GM12891 (cell line): ENCODE results near the gene HOXA11.

Source experiments
- PAX5 ChIP-seq: IDR thresholded peaks from 2 replicates; pipeline ENCODE4 v1.6.1; 2011; ENCODE audit warnings: low read length, moderate library complexity, mild to moderate bottlenecking; ENCODE audit not compliant: insufficient read depth, severe bottlenecking
- POLR2A ChIP-seq: IDR thresholded peaks from 2 replicates; pipeline ENCODE4 v1.6.1; 2011; ENCODE audit warnings: low read depth, low read length, control low read depth
- POLR2AphosphoS5 ChIP-seq: IDR thresholded peaks from 2 replicates; pipeline ENCODE4 v1.6.1; 2011; ENCODE audit warnings: low read depth, low read length, control low read depth
- POU2F2 ChIP-seq: IDR thresholded peaks from 2 replicates; pipeline ENCODE4 v1.6.1; 2011; ENCODE audit warnings: low read depth, mild to moderate bottlenecking, control low read depth, low read length, moderate library complexity
- SPI1 ChIP-seq: IDR thresholded peaks from 2 replicates; pipeline ENCODE4 v1.6.1; 2011; ENCODE audit warnings: low read depth, low read length, control low read depth
- TAF1 ChIP-seq: IDR thresholded peaks from 2 replicates; pipeline ENCODE4 v1.6.1; 2011; ENCODE audit warnings: low read depth, low read length, control low read depth

DNA sequence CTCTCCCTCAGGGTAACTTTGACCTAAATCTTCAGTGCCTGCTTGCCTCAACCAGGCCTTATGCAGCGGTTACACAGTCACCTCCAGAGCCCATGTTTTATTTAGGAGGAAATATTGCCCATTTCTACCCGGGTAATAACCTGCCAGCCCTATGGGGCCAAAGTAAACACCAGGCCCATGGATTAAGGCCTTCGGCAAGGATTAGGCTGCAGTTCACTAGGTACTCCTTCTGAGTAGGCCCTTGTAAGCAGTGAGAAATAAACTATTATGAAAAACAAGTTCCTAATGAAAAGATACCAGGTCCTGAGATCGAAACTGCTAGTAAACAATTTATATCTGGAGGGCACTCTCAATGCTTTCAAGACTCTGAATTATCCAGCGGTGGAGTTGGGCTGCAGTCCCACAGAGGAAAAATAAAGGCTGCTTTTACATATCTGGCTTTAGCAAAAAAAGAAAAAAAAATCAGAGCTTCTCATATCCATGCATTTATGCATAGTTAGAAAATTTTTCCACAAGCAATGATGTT, 7.2 kb downstream of the HOXA11 start:
- TF ChIP-seq TAF1 (no peak), POLR2A (no peak), POLR2AphosphoS5 (no peak), SPI1 (no peak), PAX5 (no peak), POU2F2 (no peak)
